ENCODE measurements around the gene NNMT.

The NNMT gene

GRCh38 chr11:114348200-114349191 lies 52.3 kb downstream of the NNMT start:
- DNase-seq (ENCODE audit: low spot score) = peak; percentile 37

GRCh38 chr11:114350022-114350421 lies 53.8 kb downstream of the NNMT start:
- DNase-seq (ENCODE audit: low spot score) = no peak

DNA sequence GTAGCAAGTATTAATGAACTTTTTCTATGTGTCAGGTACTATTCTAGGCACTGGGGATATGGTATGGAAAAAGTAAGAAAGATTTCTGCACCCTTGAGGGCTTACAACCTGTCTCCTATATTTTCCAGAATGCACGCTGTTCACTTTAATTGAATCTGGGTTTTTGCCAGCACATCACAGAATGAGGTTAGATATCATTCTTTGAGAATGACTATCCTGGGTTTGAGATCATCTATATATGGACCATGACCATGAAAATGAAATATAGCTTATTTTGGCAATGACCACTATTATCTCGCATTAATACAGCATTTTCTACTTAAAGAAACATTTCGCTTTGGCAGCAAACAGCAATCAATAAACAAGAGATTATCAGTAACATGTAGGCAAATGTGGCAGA lies 57.2 kb downstream of the NNMT start:
- no peak for DNase-seq (ENCODE audit: low spot score)

DNA sequence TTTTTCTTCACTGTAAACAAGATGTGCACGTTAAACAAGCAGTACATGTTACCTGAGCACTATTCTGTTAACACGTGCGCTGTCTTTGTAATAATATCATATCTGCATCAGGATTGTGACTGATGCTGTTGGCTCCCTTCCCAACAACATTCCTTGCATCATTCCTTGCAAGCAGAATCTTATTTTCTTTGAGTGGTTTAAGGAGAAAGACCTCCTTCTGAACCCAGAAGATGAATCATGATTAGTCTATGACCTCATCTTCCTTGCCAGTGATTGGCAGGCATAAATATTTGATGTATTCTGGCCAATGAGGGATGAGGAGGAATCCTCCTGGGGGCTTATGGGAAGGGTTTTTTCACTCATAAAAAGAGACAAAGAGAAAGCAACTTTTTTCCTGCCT lies 57.9 kb downstream of the NNMT start:
- DNase-seq (ENCODE audit: low spot score) = no peak

- no peak for DNase-seq (ENCODE audit: low spot score)
These were observed 62.5 kb downstream of the NNMT start for GRCh38 chr11:114358716-114359115.

GRCh38 chr11:114359342-114359741 lies 63.1 kb downstream of the NNMT start:
- no peak for DNase-seq (ENCODE audit: low spot score)

- no peak for DNase-seq (ENCODE audit: low spot score)
These were observed 66.1 kb downstream of the NNMT start for GRCh38 chr11:114362326-114362725.

GRCh38 chr11:114362958-114363357 lies 66.8 kb downstream of the NNMT start:
- no peak for DNase-seq (ENCODE audit: low spot score)
